ENCODE results near the gene SH3PXD2B.
"Not testable (repeated sequence)": the region's sequence is repeated elsewhere in the genome, so short reads cannot be mapped to it uniquely, and the experiment has no call there.

The SH3PXD2B gene

GRCh38 chr5:172336676-172337285 lies 117.5 kb downstream of the SH3PXD2B start:
- DNase-seq (ENCODE audit: low read depth) = no peak

GRCh38 chr5:172336264-172336663 lies 118.1 kb downstream of the SH3PXD2B start:
- DNase-seq (ENCODE audit: low read depth) = no peak

GRCh38 chr5:172335721-172336120 lies 118.6 kb downstream of the SH3PXD2B start:
- DNase-seq (ENCODE audit: low read depth) = no peak

GRCh38 chr5:172334641-172335040 lies 119.7 kb downstream of the SH3PXD2B start:
- no peak for DNase-seq (ENCODE audit: low read depth)

GRCh38 chr5:172334196-172334595 lies 120.1 kb downstream of the SH3PXD2B start:
- DNase-seq (ENCODE audit: low read depth) = no peak

GRCh38 chr5:172326901-172327300 lies 127.4 kb downstream of the SH3PXD2B start:
- DNase-seq (ENCODE audit: low read depth) = not testable (repeated sequence)

GRCh38 chr5:172325452-172325851 lies 128.9 kb downstream of the SH3PXD2B start:
- DNase-seq (ENCODE audit: low read depth) = no peak

GRCh38 chr5:172322028-172322965 lies 132.0 kb downstream of the SH3PXD2B start:
- no peak for DNase-seq (ENCODE audit: low read depth)

- DNase-seq (ENCODE audit: low read depth) = no peak
Observed at GRCh38 chr5:172321593-172321992, 132.7 kb downstream of the SH3PXD2B start.

GRCh38 chr5:172319708-172320441 lies 134.4 kb downstream of the SH3PXD2B start:
- DNase-seq (ENCODE audit: low read depth) = no peak

GRCh38 chr5:172315587-172316493 lies 138.5 kb downstream of the SH3PXD2B start:
- no peak for DNase-seq (ENCODE audit: low read depth)

GRCh38 chr5:172313915-172314314 lies 140.4 kb downstream of the SH3PXD2B start:
- DNase-seq (ENCODE audit: low read depth) = no peak

- no peak for DNase-seq (ENCODE audit: low read depth)
Observed at GRCh38 chr5:172312286-172312685, 142.0 kb downstream of the SH3PXD2B start.

GRCh38 chr5:172311605-172312004 lies 142.7 kb downstream of the SH3PXD2B start:
- DNase-seq (ENCODE audit: low read depth) = no peak

GRCh38 chr5:172311026-172311425 lies 143.3 kb downstream of the SH3PXD2B start:
- no peak for DNase-seq (ENCODE audit: low read depth)

- no peak for DNase-seq (ENCODE audit: low read depth)
Observed at GRCh38 chr5:172305380-172305779, 148.9 kb downstream of the SH3PXD2B start.

- no peak for DNase-seq (ENCODE audit: low read depth)
Observed at GRCh38 chr5:172303572-172304335, 150.6 kb downstream of the SH3PXD2B start.

- no peak for DNase-seq (ENCODE audit: low read depth)
Observed at GRCh38 chr5:172303162-172303561, 151.2 kb downstream of the SH3PXD2B start.

GRCh38 chr5:172302047-172302710 lies 152.1 kb downstream of the SH3PXD2B start:
- DNase-seq (ENCODE audit: low read depth) = no peak

- no peak for DNase-seq (ENCODE audit: low read depth)
Observed at GRCh38 chr5:172299916-172300439, 154.3 kb downstream of the SH3PXD2B start.

Data from activated T-helper 1 cell treated with Interleukin-2 at 50 U/mL for 16 hours (primary cell).